A549 (cell line): ENCODE data around the gene NEURL3. TPM values are rescaled to one million over a fixed set of nuclear protein-coding genes. Genes with fewer than 3 reads are reported as not detected.

Source experiments
- ATAC-seq, 2 experiments: fragments of 200-7000 bp in 1 of 2; fragments of >200 bp in 1 of 2; cut with Nextera tagmentation in 1 of 2; cut with Tn5 transposase in 1 of 2; 3 replicates each; pipeline versions ENCODE4 v1.8.0 to v1.9.1; 2018 to 2020; ENCODE audit warnings: mild to moderate bottlenecking in 1 of 2, moderate library complexity in 1 of 2
- CTCF ChIA-PET: fragments of 300-600 bp; sonication (Branson Sonifier 250); formaldehyde crosslinking; extraction: SDS; loops from one replicate; lab custom pipeline; 2021; ENCODE audit warnings: antibody characterized with exemption, inconsistent platforms; lab: Yijun Ruan, JAX
- POLR2A ChIA-PET: fragments of 350-600 bp; formaldehyde crosslinking; extraction: SDS; loops from one replicate; lab custom pipeline; 2021; ENCODE audit warnings: antibody characterized with exemption, inconsistent platforms; lab: Yijun Ruan, JAX
- DNase-seq, 2 experiments: peaks; one replicate each; pipeline versions ENCODE4 v3.0.0 to v3.0.0-alpha.2; 2011 to 2016; ENCODE audit warnings: low read depth in 1 of 2, low spot score in 1 of 2
- FAIRE-seq: peaks from 2 replicates; lab custom pipeline; 2011; peaks lifted over from hg19 to GRCh38; lab: Jason Lieb, UNC
- H3K27ac ChIP-seq, 2 experiments: fragments of >200 bp; sonication (Bioruptor Twin); formaldehyde crosslinking; 3 replicates each; pipeline ENCODE4 v1.5.1; 2016 to 2017
- H3K4me1 ChIP-seq: fragments of >200 bp; sonication (Bioruptor Twin); formaldehyde crosslinking; 3 replicates; pipeline ENCODE4 v1.6.1; 2016
- H3K4me2 ChIP-seq: fragments of >200 bp; sonication (Bioruptor Twin); formaldehyde crosslinking; 3 replicates; pipeline ENCODE4 v1.6.1; 2016
- H3K4me3 ChIP-seq: fragments of >200 bp; sonication (Bioruptor Twin); formaldehyde crosslinking; 3 replicates; pipeline ENCODE4 v1.5.1; 2016
- H3K9me3 ChIP-seq: fragments of >200 bp; sonication (Bioruptor Twin); formaldehyde crosslinking; 3 replicates; pipeline ENCODE4 v1.6.1; 2016
- CBX2 ChIP-seq: fragments of 200-600 bp; sonication (generic); IDR thresholded peaks from 2 replicates; pipeline ENCODE4 v1.6.1; 2016; ENCODE audit warnings: low read depth, mild to moderate bottlenecking, borderline replicate concordance
- CEBPB ChIP-seq, 2 experiments: fragments of >200 bp in 1 of 2; sonication (Bioruptor Twin) in 1 of 2; formaldehyde crosslinking in 1 of 2; IDR thresholded peaks; 2 replicates each; pipeline ENCODE4 v1.6.1; 2012 to 2016
- FOSB ChIP-seq: fragments of 250-450 bp; sonication (Bioruptor Pico); IDR thresholded peaks from 2 replicates; pipeline ENCODE4 v1.5.0; 2020; ENCODE audit warnings: mild to moderate bottlenecking, moderate library complexity
- FOXS1 ChIP-seq: fragments of 250-450 bp; sonication (Bioruptor Pico); IDR thresholded peaks from 2 replicates; pipeline ENCODE4 v1.5.0; 2020; ENCODE audit warnings: mild to moderate bottlenecking, moderate library complexity
- HDAC2 ChIP-seq: fragments of 200-600 bp; sonication (generic); IDR thresholded peaks from 2 replicates; pipeline ENCODE4 v1.6.1; 2016
- HOXA7 ChIP-seq: fragments of 250-450 bp; sonication (Bioruptor Pico); IDR thresholded peaks from 2 replicates; pipeline ENCODE4 v1.5.0; 2020; ENCODE audit warnings: mild to moderate bottlenecking, moderate library complexity
- HOXB5 ChIP-seq: fragments of 250-450 bp; sonication (Bioruptor Pico); IDR thresholded peaks from 2 replicates; pipeline ENCODE4 v1.5.0; 2020; ENCODE audit warnings: mild to moderate bottlenecking, moderate library complexity
- JUN ChIP-seq, 2 experiments: fragments of >200 bp; sonication (Bioruptor Twin); formaldehyde crosslinking; IDR thresholded peaks; 2 replicates in 1 of 2; 3 replicates in 1 of 2; pipeline ENCODE4 v1.6.1; 2016 to 2017
- KDM5A ChIP-seq: fragments of 200-600 bp; sonication (generic); IDR thresholded peaks from 2 replicates; pipeline ENCODE4 v1.6.1; 2016; ENCODE audit warnings: antibody characterized with exemption, mild to moderate bottlenecking
- MAZ ChIP-seq: fragments of 150-350 bp; IDR thresholded peaks from 2 replicates; pipeline ENCODE4 v1.6.1; 2014; ENCODE audit warnings: antibody characterized with exemption, low read depth, low read length, borderline replicate concordance
- MYC ChIP-seq: IDR thresholded peaks from 2 replicates; pipeline ENCODE4 v1.6.1; 2012; ENCODE audit warnings: mild to moderate bottlenecking, inconsistent platforms, low read length, improper control_type of control experiment, borderline replicate concordance
- NFE2L2 ChIP-seq: fragments of 150-350 bp; conservative IDR thresholded peaks from 2 replicates; pipeline ENCODE4 v1.6.1; 2014; ENCODE audit warnings: low read length
- NPAS2 ChIP-seq: fragments of 250-450 bp; sonication (Bioruptor Pico); IDR thresholded peaks from 2 replicates; pipeline ENCODE4 v1.8.0; 2022; ENCODE audit warnings: mild to moderate bottlenecking, moderate library complexity, borderline replicate concordance
- SMC3 ChIP-seq: fragments of >200 bp; sonication (Bioruptor Twin); formaldehyde crosslinking; IDR thresholded peaks from 3 replicates; pipeline ENCODE4 v1.6.1; 2018; ENCODE audit warnings: inconsistent platforms
- WGBS: methylation state at CpG from one replicate; pipeline ENCODE4 v1.1.6; 2017; ENCODE audit errors: missing lambda C conversion rate; 5-methylcytosine and 5-hydroxymethylcytosine counted together
- polyA plus RNA-seq, 4 experiments: library from polyadenylated mRNA; depleted of rRNA in 3 of 4; stranded (reverse); fragments of >200 nt; fragmentation: RNase III in 1 of 4; extraction: RNeasy Plus Mini Kit Qiagen cat#74134 plus additional on column Dnase treatment in 1 of 4; gene quantifications; 2 replicates in 3 of 4; 3 replicates in 1 of 4; pipeline ENCODE4 v1.2.3, GENCODE V29; 2011 to 2017
- TF ChIP-seq, protein P1 (sequence below): fragments of 150-350 bp; IDR thresholded peaks from 2 replicates; pipeline ENCODE4 v1.6.1; 2014; ENCODE audit warnings: low read depth, mild to moderate bottlenecking, low read length
- TF ChIP-seq, protein P2 (sequence below): fragments of >200 bp; sonication (Bioruptor Twin); formaldehyde crosslinking; IDR thresholded peaks from 3 replicates; pipeline ENCODE4 v1.5.1; 2016
- TF ChIP-seq, protein P3 (sequence below): fragments of 200-600 bp; sonication (generic); IDR thresholded peaks from 2 replicates; pipeline ENCODE4 v1.6.1; 2016; ENCODE audit warnings: antibody characterized with exemption, mild to moderate bottlenecking, moderate library complexity

NEURL3 gene
- polyA plus RNA-seq, 2 of the 4 experiments (the other 2 are of a cell fraction), result 0.28 to 0.44 TPM

DNA sequence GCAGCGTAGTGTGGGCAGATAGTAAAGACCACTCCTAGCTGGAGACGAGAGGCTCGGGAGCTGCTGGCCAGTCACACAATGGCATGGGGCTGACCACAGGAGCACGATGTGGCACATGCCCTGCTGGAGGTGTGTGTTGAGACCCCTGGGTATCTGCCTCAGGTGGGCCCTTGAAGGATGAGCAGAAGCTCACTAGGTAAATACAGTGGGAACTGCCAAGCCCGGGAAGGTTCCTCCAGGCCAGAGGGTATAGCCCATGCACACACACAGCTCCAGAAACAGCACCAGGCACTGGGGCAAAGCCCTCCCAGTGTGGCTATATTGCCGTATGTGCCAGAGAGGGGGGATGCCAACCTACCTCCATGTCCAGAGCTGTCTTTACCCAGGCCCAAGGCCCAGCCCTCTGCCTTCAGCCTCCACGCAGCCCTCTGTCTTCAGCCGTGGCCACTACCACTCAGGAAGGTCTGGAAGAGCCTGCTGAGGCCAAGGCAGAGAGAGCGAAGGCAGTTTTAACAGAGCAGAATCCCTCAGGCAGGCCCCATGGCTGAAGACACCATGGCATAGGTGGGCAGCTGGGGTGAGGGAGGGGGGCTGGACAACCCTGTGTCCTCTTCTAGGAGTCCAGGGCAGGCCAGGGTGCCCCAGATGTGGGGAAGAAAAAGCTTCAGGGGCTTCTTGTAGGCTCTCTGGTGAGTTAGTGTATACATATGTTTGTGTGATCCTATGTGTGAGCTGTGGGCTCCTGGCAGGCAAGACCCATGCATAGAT, 24.4 kb upstream of the NEURL3 start:
- no peak for DNase-seq
- no peaks in the 10 kb centered on the region for H3K9me3 ChIP-seq
- no peak for TF ChIP-seq FOSB
- TF ChIP-seq, all 56 proteins: peak for 0
- 73% methylated on average over 4 of the region's 9 CpGs for WGBS
- H3K4me2 ChIP-seq, result no peak overlapping the region
- POLR2A ChIA-PET, result no interaction called here
- H3K4me1 ChIP-seq, result peaks cover 27% of the 10 kb centered on the region
- no peak overlapping the region for H3K4me3 ChIP-seq
- no peak overlapping the region for H3K27ac ChIP-seq
- CTCF ChIA-PET, result interaction anchor here (1.0 to 8.4 kb wide), 5 partner anchors 12 to 122 kb away, joined by 3 to 63 read pairs (median 6); no protein-coding TSS in a partner anchor
- FAIRE-seq, result no peak
- ATAC-seq, result no peak

- POLR2A ChIA-PET, result no interaction called here
- CTCF ChIA-PET, result interaction anchor here (0.6 to 8.4 kb wide), 7 partner anchors 10 to 231 kb away, joined by 3 to 63 read pairs (median 4); partner anchors contain the start of gene NCAPH
- ATAC-seq (no peak), FAIRE-seq (no peak), DNase-seq (no peak)
- TF ChIP-seq, protein P1, sequence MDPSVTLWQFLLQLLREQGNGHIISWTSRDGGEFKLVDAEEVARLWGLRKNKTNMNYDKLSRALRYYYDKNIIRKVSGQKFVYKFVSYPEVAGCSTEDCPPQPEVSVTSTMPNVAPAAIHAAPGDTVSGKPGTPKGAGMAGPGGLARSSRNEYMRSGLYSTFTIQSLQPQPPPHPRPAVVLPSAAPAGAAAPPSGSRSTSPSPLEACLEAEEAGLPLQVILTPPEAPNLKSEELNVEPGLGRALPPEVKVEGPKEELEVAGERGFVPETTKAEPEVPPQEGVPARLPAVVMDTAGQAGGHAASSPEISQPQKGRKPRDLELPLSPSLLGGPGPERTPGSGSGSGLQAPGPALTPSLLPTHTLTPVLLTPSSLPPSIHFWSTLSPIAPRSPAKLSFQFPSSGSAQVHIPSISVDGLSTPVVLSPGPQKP, result no peak
- TF ChIP-seq, protein P2, sequence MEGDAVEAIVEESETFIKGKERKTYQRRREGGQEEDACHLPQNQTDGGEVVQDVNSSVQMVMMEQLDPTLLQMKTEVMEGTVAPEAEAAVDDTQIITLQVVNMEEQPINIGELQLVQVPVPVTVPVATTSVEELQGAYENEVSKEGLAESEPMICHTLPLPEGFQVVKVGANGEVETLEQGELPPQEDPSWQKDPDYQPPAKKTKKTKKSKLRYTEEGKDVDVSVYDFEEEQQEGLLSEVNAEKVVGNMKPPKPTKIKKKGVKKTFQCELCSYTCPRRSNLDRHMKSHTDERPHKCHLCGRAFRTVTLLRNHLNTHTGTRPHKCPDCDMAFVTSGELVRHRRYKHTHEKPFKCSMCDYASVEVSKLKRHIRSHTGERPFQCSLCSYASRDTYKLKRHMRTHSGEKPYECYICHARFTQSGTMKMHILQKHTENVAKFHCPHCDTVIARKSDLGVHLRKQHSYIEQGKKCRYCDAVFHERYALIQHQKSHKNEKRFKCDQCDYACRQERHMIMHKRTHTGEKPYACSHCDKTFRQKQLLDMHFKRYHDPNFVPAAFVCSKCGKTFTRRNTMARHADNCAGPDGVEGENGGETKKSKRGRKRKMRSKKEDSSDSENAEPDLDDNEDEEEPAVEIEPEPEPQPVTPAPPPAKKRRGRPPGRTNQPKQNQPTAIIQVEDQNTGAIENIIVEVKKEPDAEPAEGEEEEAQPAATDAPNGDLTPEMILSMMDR, result no peak
- TF ChIP-seq, protein P3, sequence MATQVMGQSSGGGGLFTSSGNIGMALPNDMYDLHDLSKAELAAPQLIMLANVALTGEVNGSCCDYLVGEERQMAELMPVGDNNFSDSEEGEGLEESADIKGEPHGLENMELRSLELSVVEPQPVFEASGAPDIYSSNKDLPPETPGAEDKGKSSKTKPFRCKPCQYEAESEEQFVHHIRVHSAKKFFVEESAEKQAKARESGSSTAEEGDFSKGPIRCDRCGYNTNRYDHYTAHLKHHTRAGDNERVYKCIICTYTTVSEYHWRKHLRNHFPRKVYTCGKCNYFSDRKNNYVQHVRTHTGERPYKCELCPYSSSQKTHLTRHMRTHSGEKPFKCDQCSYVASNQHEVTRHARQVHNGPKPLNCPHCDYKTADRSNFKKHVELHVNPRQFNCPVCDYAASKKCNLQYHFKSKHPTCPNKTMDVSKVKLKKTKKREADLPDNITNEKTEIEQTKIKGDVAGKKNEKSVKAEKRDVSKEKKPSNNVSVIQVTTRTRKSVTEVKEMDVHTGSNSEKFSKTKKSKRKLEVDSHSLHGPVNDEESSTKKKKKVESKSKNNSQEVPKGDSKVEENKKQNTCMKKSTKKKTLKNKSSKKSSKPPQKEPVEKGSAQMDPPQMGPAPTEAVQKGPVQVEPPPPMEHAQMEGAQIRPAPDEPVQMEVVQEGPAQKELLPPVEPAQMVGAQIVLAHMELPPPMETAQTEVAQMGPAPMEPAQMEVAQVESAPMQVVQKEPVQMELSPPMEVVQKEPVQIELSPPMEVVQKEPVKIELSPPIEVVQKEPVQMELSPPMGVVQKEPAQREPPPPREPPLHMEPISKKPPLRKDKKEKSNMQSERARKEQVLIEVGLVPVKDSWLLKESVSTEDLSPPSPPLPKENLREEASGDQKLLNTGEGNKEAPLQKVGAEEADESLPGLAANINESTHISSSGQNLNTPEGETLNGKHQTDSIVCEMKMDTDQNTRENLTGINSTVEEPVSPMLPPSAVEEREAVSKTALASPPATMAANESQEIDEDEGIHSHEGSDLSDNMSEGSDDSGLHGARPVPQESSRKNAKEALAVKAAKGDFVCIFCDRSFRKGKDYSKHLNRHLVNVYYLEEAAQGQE, result no peak
- TF ChIP-seq CBX2 (no peak), HOXB5 (CRISPR knock-in tag) (no peak), FOXS1 (CRISPR knock-in tag) (no peak), HDAC2 (no peak), MAZ (no peak), JUN (IDR thresholded peaks at IDR 0.05) (no peak), CEBPB (IDR thresholded peaks at IDR 0.05) (no peak), SMC3 (no peak), HOXA7 (CRISPR knock-in tag) (no peak), MYC (no peak), KDM5A (no peak), NPAS2 (CRISPR knock-in tag) (no peak), NFE2L2 (no peak)
- H3K27ac ChIP-seq, result no peak overlapping the region
- peaks cover 24% of the 10 kb centered on the region for H3K4me1 ChIP-seq
- no peak overlapping the region for H3K4me3 ChIP-seq
- 83% methylated on average over 8 of the region's 8 CpGs for WGBS
- H3K9me3 ChIP-seq, result no peaks in the 10 kb centered on the region
- H3K4me2 ChIP-seq, result no peak overlapping the region
Observed at GRCh38 chr2:96528700-96529375, 23.7 kb upstream of the NEURL3 start.
